ENCODE data around the gene MBNL1. TPM values are rescaled to one million over a fixed set of nuclear protein-coding genes. Genes with fewer than 3 reads are reported as not detected.

Gene MBNL1
- total and polyA plus RNA-seq, 2 of the 13 experiments (the other 11 are each of a cell fraction or from before 2014, with no cell fraction given) = 27.1 to 55.4 TPM

GRCh38 chr3:152245498-152246170, 23.1 kb upstream of the MBNL1 start (continued):
- TF ChIP-seq ZNF574 (CRISPR knock-in tag; IDR thresholded peaks at IDR 0.05) (no peak), MYPOP (CRISPR knock-in tag; IDR thresholded peaks at IDR 0.05) (no peak), KAT2B (IDR thresholded peaks at IDR 0.05; ENCODE audit: borderline replicate concordance, low read depth, low read length) (no peak), ZNF564 (CRISPR knock-in tag; IDR thresholded peaks at IDR 0.05) (no peak), ZNF326 (CRISPR knock-in tag; IDR thresholded peaks at IDR 0.05; ENCODE audit: borderline replicate concordance) (no peak), POLR2AphosphoS2 (IDR thresholded peaks at IDR 0.05; ENCODE audit: low read depth, low read length) (no peak), ZUFSP (CRISPR knock-in tag; IDR thresholded peaks at IDR 0.05; ENCODE audit: borderline replicate concordance) (no peak), ZBTB8A (CRISPR knock-in tag; IDR thresholded peaks at IDR 0.05; ENCODE audit: borderline replicate concordance, low read depth) (no peak), MZF1 (CRISPR knock-in tag; IDR thresholded peaks at IDR 0.05; ENCODE audit: borderline replicate concordance) (no peak), DBP (CRISPR knock-in tag; IDR thresholded peaks at IDR 0.05; ENCODE audit: not compliant biosample characterization) (no peak)
